ENCODE data around the gene WDR89. TPM values are rescaled to one million over a fixed set of nuclear protein-coding genes. Genes with fewer than 3 reads are reported as not detected.
"Not testable (repeated sequence)": the region's sequence is repeated elsewhere in the genome, so short reads cannot be mapped to it uniquely, and the experiment has no call there.

Gene WDR89
- total and polyA plus RNA-seq, 10 donors, result 9.5 to 18.9 (median 17.4) TPM

DNA sequence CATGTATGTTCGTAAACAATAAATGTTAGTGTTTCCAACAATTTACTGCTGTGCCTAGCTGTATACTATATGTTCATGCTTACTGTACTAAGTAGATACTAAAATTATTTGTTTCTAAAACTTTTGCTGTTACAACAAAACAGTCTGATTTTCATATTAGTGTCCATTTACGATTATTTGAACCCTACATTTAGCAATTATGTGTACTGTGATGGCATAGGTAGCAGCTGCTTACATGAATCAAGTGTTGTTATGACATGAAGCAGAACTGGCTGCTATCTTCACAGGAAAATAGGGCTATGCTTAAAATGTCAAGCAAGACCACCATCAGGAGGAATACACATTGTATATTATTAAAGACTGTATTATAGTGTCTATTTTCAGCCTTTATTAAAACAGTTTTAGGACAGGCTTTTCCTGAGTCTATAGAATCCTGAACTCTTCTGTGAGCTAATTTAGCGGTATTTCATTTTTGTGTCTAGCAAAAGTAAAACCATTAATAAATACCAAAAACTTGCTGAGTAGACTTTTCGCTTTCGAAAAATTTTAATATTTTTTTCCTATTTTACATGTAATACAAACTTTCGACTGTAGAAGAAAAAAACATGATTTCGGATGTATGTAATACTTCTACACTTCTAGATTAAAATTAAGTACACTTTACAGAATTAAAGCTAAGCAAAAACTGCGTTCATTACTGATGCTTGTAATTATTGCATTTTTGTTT, 1.1 kb upstream of the WDR89 start:
- Histone ChIP-seq H3K4me1 (peaks cover 0 to 57% (median 33%) of the 10 kb centered on the region in 6 donors), H3K36me3 (no peaks in the 10 kb centered on the region), H3K4me3 (peak overlapping the region; percentile 12 to 84 (median 66)), H3K27ac (peak overlapping the region; percentile 82 to 98 (median 98)), H3K9me3 (no peaks in the 10 kb centered on the region), H3K27me3 (replicated peaks in 1 of 7) (no peaks in the 10 kb centered on the region)
- DNase-seq, result no peak
- no peak for TF ChIP-seq CTCF (IDR thresholded peaks at IDR 0.05 in 8 of 11, conservative IDR thresholded peaks at IDR 0.05 in 3 of 11)
- TF ChIP-seq POLR2AphosphoS5 (IDR thresholded peaks at IDR 0.05), result no peak
- no peak for TF ChIP-seq POLR2A (IDR thresholded peaks at IDR 0.05)
- WGBS, 5 donors, result 70 to 73% (median 72%) methylated on average over 8 of the region's 8 CpGs
- intact Hi-C loops (cut with DNase I; ENCODE audit: low total_unique reads), result loop anchor here (5.0 kb wide), 1 partner anchor 101 kb away; the partner anchor contains the start of gene PPP2R5E

DNA sequence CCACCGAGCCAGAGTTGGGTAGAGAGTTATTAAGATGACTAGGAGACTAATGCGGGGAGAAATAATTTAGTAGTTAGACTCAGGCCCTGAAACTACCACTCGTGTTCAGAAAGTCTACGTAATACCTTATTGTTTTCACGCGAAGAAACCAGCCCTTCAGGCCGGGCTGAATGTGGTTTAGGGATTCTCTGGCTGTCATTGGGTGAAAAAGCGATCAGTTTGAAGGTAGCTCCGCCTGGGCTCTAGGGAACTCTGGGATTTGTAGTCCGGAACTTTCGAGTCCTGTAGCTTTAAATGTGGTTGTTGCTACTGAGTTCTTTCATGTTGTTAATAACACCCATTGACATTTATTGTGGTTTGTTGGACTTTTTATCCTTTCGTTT, 549 bp upstream of the WDR89 start:
- Histone ChIP-seq H3K9me3 (peaks cover 0 to 2% (median 0%) of the 10 kb centered on the region in 8 donors), H3K4me1 (peaks cover 0 to 62% (median 33%) of the 10 kb centered on the region in 6 donors), H3K36me3 (no peaks in the 10 kb centered on the region), H3K27ac (peak overlapping the region; percentile 82 to 98 (median 98)), H3K4me3 (peak overlapping the region; percentile 12 to 84 (median 66)), H3K27me3 (replicated peaks in 1 of 7) (no peaks in the 10 kb centered on the region)
- intact Hi-C loops (cut with DNase I; ENCODE audit: low total_unique reads), result loop anchor here (5.0 kb wide), 1 partner anchor 100 kb away; the partner anchor contains the start of gene PPP2R5E
- 0 to 1% (median 0%) methylated on average over 12 of the region's 12 CpGs for WGBS, 5 donors
- DNase-seq, result peak; percentile 86
- TF ChIP-seq POLR2A (IDR thresholded peaks at IDR 0.05) (no peak), POLR2AphosphoS5 (IDR thresholded peaks at IDR 0.05) (no peak), CTCF (IDR thresholded peaks at IDR 0.05 in 8 of 11, conservative IDR thresholded peaks at IDR 0.05 in 3 of 11) (no peak)

DNA sequence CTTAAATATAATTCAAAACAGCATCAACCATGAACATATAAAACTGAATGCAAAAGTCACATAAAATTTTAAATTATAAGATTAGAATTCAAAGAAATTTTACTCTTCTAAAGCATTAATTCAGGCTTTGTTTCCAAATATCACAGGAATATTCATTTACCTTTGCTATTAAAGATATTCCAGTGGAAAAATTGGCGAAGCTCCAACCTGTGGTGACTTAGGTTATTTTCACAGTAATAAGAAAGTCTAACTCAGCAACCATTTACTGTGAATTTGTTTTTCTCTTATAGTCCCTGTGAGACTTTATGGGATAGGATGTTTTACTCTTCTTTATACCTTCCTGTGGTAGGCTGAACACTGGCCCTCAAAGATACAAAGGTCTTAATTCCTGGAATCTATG, 3.2 kb downstream of the WDR89 start:
- Histone ChIP-seq H3K9me3 (peaks cover 0 to 28% (median 19%) of the 10 kb centered on the region in 8 donors), H3K4me3 (no peak overlapping the region), H3K27ac (no peak overlapping the region), H3K4me1 (peaks cover 0 to 66% (median 39%) of the 10 kb centered on the region in 6 donors), H3K27me3 (replicated peaks in 1 of 7) (no peaks in the 10 kb centered on the region), H3K36me3 (peaks cover 0 to 4% (median 0%) of the 10 kb centered on the region in 6 donors)
- no peak for DNase-seq
- intact Hi-C loops (cut with DNase I; ENCODE audit: low total_unique reads), result loop anchor here (10.0 kb wide), 2 partner anchors 126 to 244 kb away; no protein-coding TSS in a partner anchor
- 86 to 98% (median 92%) methylated on average over 1 of the region's 1 CpG for WGBS, 5 donors
- TF ChIP-seq POLR2A (IDR thresholded peaks at IDR 0.05) (no peak), CTCF (IDR thresholded peaks at IDR 0.05 in 8 of 11, conservative IDR thresholded peaks at IDR 0.05 in 3 of 11) (no peak), POLR2AphosphoS5 (IDR thresholded peaks at IDR 0.05) (no peak)

GRCh38 chr14:63636094-63636635, 5.5 kb downstream of the WDR89 start:
- H3K27me3 ChIP-seq (replicated peaks in 1 of 7); DNase-seq; H3K4me3 ChIP-seq; H3K27ac ChIP-seq; H3K36me3 ChIP-seq: not testable (repeated sequence)
- intact Hi-C loops (cut with DNase I; ENCODE audit: low total_unique reads), result loop anchor here (10.0 kb wide), 2 partner anchors 129 to 241 kb away; no protein-coding TSS in a partner anchor
- peaks cover 0 to 28% (median 19%) of the 10 kb centered on the region in 8 donors for H3K9me3 ChIP-seq
- 94 to 98% (median 95%) methylated on average over 4 of the region's 4 CpGs for whole genome bisulfite sequencing, 5 donors
- H3K4me1 ChIP-seq, result peaks cover 0 to 69% (median 34%) of the 10 kb centered on the region in 6 donors

Data from spleen (tissue), 11 donors.